ENCODE results near the gene ODAD2. TPM values are rescaled to one million over a fixed set of nuclear protein-coding genes. Genes with fewer than 3 reads are reported as not detected.

The ODAD2 gene
- total and polyA plus RNA-seq, 2 of the 8 experiments (the other 6 are each of a cell fraction or from before 2014, with no cell fraction given) = 0.95 to 4.3 TPM

GRCh38 chr10:27822301-27822700 is 176.6 kb downstream of the ODAD2 start:
- H3K27me3 ChIP-seq (replicated peaks in 1 of 4; ENCODE audit: control insufficient read depth in 3 of 4, extremely low read depth in 1 of 4, insufficient read depth in 3 of 4, low read length in 3 of 4) = no peaks in the 10 kb centered on the region
- no peaks in the 10 kb centered on the region for H3K9me3 ChIP-seq (ENCODE audit: insufficient read depth in 2 of 2, low read depth in 1 of 2, low read length in 1 of 2)
- no peaks in the 10 kb centered on the region for H3K79me2 ChIP-seq (ENCODE audit: control insufficient read depth in 1 of 2, insufficient read depth in 2 of 2, low read length in 2 of 2)
- no peak overlapping the region for H3K14ac ChIP-seq (ENCODE audit: insufficient read length)
- no peak overlapping the region for H2BK120ac ChIP-seq (replicated peaks; ENCODE audit: low read depth, low read length)
- no peak overlapping the region for H3K23ac ChIP-seq (ENCODE audit: insufficient read length)
- 90% methylated on average over 4 of the region's 4 CpGs; no CpG with 5 or more reads in 1 of the 2 experiments for WGBS, 2 experiments (ENCODE audit: extremely low coverage in 1 of 2, insufficient coverage in 1 of 2, insufficient read length in 1 of 2, insufficient replicate concordance in 2 of 2, low coverage in 1 of 2, low lambda C conversion rate in 2 of 2, missing lambda C conversion rate in 1 of 2)
- H3K4ac ChIP-seq (replicated peaks; ENCODE audit: insufficient read length, low read depth, low read length) = no peak overlapping the region
- H3K9ac ChIP-seq (replicated peaks in 1 of 4; ENCODE audit: extremely low read depth in 1 of 4, low read depth in 3 of 4, low read length in 3 of 4) = no peak overlapping the region
- H3K56ac ChIP-seq (replicated peaks; ENCODE audit: insufficient read length, low read depth, low read length) = no peak overlapping the region
- H4K8ac ChIP-seq (ENCODE audit: extremely low read depth, insufficient read depth, low read length) = no peak overlapping the region
- no peak overlapping the region for H4K5ac ChIP-seq (ENCODE audit: insufficient read length, low read depth, low read length)
- H4K91ac ChIP-seq (replicated peaks; ENCODE audit: insufficient read length, low read length) = no peak overlapping the region
- no peak overlapping the region for H2AK5ac ChIP-seq (ENCODE audit: low read depth, low read length)
- no peak overlapping the region for H2AFZ ChIP-seq (ENCODE audit: low read length)
- H3K23me2 ChIP-seq (ENCODE audit: low read depth, low read length) = no peaks in the 10 kb centered on the region
- FAIRE-seq (no peak), DNase-seq (ENCODE audit: low read depth in 1 of 2, low spot score in 2 of 2) (no peak)
- H2BK12ac ChIP-seq (ENCODE audit: low read depth, low read length) = no peak overlapping the region
- no peak overlapping the region for H3K4me2 ChIP-seq (ENCODE audit: insufficient read depth in 1 of 2, low read depth in 2 of 2, low read length in 2 of 2)
- no peak overlapping the region for H3K4me3 ChIP-seq (ENCODE audit: extremely low read depth in 1 of 4, insufficient read depth in 2 of 4, low read depth in 3 of 4, low read length in 4 of 4)
- TF ChIP-seq CBX5 (IDR thresholded peaks at IDR 0.05; ENCODE audit: low read depth, low read length) (no peak), CREB1 (IDR thresholded peaks at IDR 0.05) (no peak), BACH1 (IDR thresholded peaks at IDR 0.05; ENCODE audit: low read length) (no peak), USF2 (IDR thresholded peaks at IDR 0.05; ENCODE audit: low read length) (no peak), KDM5A (IDR thresholded peaks at IDR 0.05; ENCODE audit: low read length) (no peak), RAD21 (IDR thresholded peaks at IDR 0.05 in 1 of 2, conservative IDR thresholded peaks at IDR 0.05 in 1 of 2; ENCODE audit: low read depth in 2 of 2, low read length in 2 of 2) (no peak), EP300 (IDR thresholded peaks at IDR 0.05; ENCODE audit: borderline replicate concordance in 1 of 2, low read depth in 2 of 2, low read length in 2 of 2) (no peak), RNF2 (IDR thresholded peaks at IDR 0.05; ENCODE audit: borderline replicate concordance, low read depth, low read length, missing control alignments, poor library complexity, severe bottlenecking) (no peak), NRF1 (IDR thresholded peaks at IDR 0.05; ENCODE audit: low read depth, low read length) (no peak), RFX5 (IDR thresholded peaks at IDR 0.05; ENCODE audit: borderline replicate concordance, low read depth, low read length) (no peak), TCF12 (IDR thresholded peaks at IDR 0.05; ENCODE audit: low read depth, low read length) (no peak), TAF1 (IDR thresholded peaks at IDR 0.05; ENCODE audit: low read depth, low read length) (no peak), POLR2A (IDR thresholded peaks at IDR 0.05; ENCODE audit: control extremely low read depth in 1 of 2, low read depth in 2 of 2, low read length in 2 of 2) (no peak), SP1 (IDR thresholded peaks at IDR 0.05; ENCODE audit: low read depth, low read length) (no peak)
- no peak overlapping the region for H2BK20ac ChIP-seq (ENCODE audit: low read length)
- no peaks in the 10 kb centered on the region for H3K4me1 ChIP-seq (replicated peaks in 1 of 4; ENCODE audit: control insufficient read depth in 3 of 4, insufficient read depth in 4 of 4, low read length in 3 of 4)
- no peak overlapping the region for H3K27ac ChIP-seq (ENCODE audit: low read depth, low read length)
- ChIA-PET CTCF (ENCODE audit: partially characterized antibody) (interaction anchor here (1.0 kb wide), 1 partner anchor 122 kb away, joined by 3 read pairs; no protein-coding TSS in a partner anchor), POLR2A (ENCODE audit: partially characterized antibody) (no interaction called here)
- H3K79me1 ChIP-seq (ENCODE audit: low read depth, low read length) = no peaks in the 10 kb centered on the region
- no peaks in the 10 kb centered on the region for H4K20me1 ChIP-seq (replicated peaks in 1 of 2; ENCODE audit: control insufficient read depth in 1 of 2, insufficient read depth in 2 of 2, low read length in 2 of 2)
- no peak overlapping the region for H3K18ac ChIP-seq (ENCODE audit: extremely low read depth, low read length)
- H3K36me3 ChIP-seq (ENCODE audit: control insufficient read depth in 2 of 4, insufficient read depth in 4 of 4, low read length in 3 of 4) = no peaks in the 10 kb centered on the region
- no peak overlapping the region for H2BK15ac ChIP-seq (ENCODE audit: low read length)
- no peak overlapping the region for H2BK5ac ChIP-seq (ENCODE audit: low read depth, low read length)

Data from H1 (cell line).